HepG2 (cell line): ENCODE data around the gene KRT6C.

Experiments
- FOXJ3 ChIP-seq: sonication (generic); formaldehyde crosslinking; IDR thresholded peaks from 2 replicates; pipeline ENCODE4 v1.4.0; 2020; ENCODE audit warnings: missing genetic modification reagents, mild to moderate bottlenecking, borderline replicate concordance
- NFE2 ChIP-seq: sonication (generic); formaldehyde crosslinking; IDR thresholded peaks from 2 replicates; pipeline ENCODE4 v1.4.0; 2020; ENCODE audit warnings: missing genetic modification reagents

DNA sequence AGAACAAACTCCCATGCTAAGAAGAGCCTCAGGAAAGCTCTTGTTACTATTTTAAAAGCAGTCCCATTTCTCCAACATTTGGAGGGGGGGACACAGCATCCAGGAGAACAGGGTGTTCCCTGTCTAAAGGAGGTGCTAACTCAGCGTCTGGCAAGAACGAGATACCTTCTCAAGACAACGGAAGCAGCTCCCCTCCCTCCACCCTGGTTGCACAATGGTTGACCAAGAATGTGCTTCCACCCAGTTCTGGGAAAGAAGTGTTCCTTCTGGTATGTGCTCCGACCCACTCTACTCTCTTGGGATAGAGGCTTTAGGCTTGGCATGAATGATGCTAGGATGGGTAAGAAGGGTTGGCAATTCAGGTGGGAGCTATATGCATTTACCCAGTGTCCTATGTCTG lies 20.9 kb upstream of the KRT6C start:
- no peak for TF ChIP-seq NFE2 (CRISPR knock-in tag)
- no peak for TF ChIP-seq FOXJ3 (CRISPR knock-in tag)
